SK-N-SH (cell line): ENCODE measurements around the gene SRD5A1. TPM values are rescaled to one million over a fixed set of nuclear protein-coding genes. Genes with fewer than 3 reads are reported as not detected.

Experiments
- CTCF ChIA-PET: fragments of 300-600, 350-600 bp; formaldehyde crosslinking; extraction: SDS; loops from one replicate; lab custom pipeline; 2021; lab: Yijun Ruan, JAX
- POLR2A ChIA-PET: fragments of 350-600 bp; sonication (Branson Sonifier 250); formaldehyde crosslinking; extraction: SDS; loops from one replicate; lab custom pipeline; 2020; ENCODE audit warnings: antibody characterized with exemption, inconsistent platforms; lab: Yijun Ruan, JAX
- DNase-seq: peaks from one replicate; pipeline ENCODE4 v3.0.0; 2012
- H2AFZ ChIP-seq: fragments of 200-600 bp; sonication (generic); 2 replicates; pipeline ENCODE4 v1.8.1; 2016; ENCODE audit warnings: antibody characterized with exemption, mild to moderate bottlenecking, low read depth
- H3F3A ChIP-seq: fragments of 200-600 bp; sonication (generic); replicated peaks from 2 replicates; pipeline ENCODE3; 2016; ENCODE audit warnings: antibody characterized with exemption, mild to moderate bottlenecking; ENCODE audit not compliant: insufficient read depth
- H3K27ac ChIP-seq, 2 experiments: fragments of 200-500 bp in 1 of 2; fragments of 200-600 bp in 1 of 2; sonication (Bioruptor generic) in 1 of 2; sonication (generic), shearing (Covaris generic) in 1 of 2; 2 replicates each; pipeline versions ENCODE4 v1.5.1 to v1.6.1; 2014 to 2016; ENCODE audit warnings: low read depth in 2 of 2, inconsistent platforms in 1 of 2, low read length in 1 of 2, mild to moderate bottlenecking in 1 of 2, mixed read lengths in 1 of 2
- H3K27me3 ChIP-seq: fragments of 200-600 bp; sonication (generic), shearing (Covaris generic); 2 replicates; pipeline ENCODE4 v1.6.1; 2016; ENCODE audit warnings: mixed run types; ENCODE audit not compliant: insufficient read depth
- H3K36me3 ChIP-seq, 2 experiments: fragments of 200-500 bp in 1 of 2; fragments of 200-600 bp in 1 of 2; sonication (Bioruptor generic) in 1 of 2; sonication (generic) in 1 of 2; replicated peaks in 1 of 2; 2 replicates each; pipeline versions ENCODE3 to v1.5.1; 2014 to 2016; ENCODE audit warnings: low read length in 1 of 2, mild to moderate bottlenecking in 1 of 2; ENCODE audit not compliant: insufficient read depth in 2 of 2, control insufficient read depth in 1 of 2
- H3K4me1 ChIP-seq, 2 experiments: fragments of 200-500 bp in 1 of 2; fragments of 200-600 bp in 1 of 2; sonication (Bioruptor generic) in 1 of 2; sonication (generic), shearing (Covaris generic) in 1 of 2; 2 replicates each; pipeline versions ENCODE4 v1.5.1 to v1.6.1; 2014 to 2016; ENCODE audit warnings: low read depth in 1 of 2, low read length in 1 of 2, mixed run types in 1 of 2; ENCODE audit not compliant: insufficient read depth in 2 of 2, control insufficient read depth in 1 of 2
- H3K4me2 ChIP-seq: fragments of 200-600 bp; sonication (generic), shearing (Covaris generic); 2 replicates; pipeline ENCODE4 v1.6.1; 2017; ENCODE audit warnings: mixed run types
- H3K4me3 ChIP-seq, 2 experiments: fragments of 200-500 bp in 1 of 2; fragments of 200-600 bp in 1 of 2; sonication (Bioruptor generic) in 1 of 2; sonication (generic), shearing (Covaris generic) in 1 of 2; 2 replicates each; pipeline versions ENCODE4 v1.5.1 to v1.8.1; 2014 to 2016; ENCODE audit warnings: low read depth in 2 of 2, inconsistent platforms in 1 of 2, low read length in 1 of 2, mild to moderate bottlenecking in 1 of 2, mixed read lengths in 1 of 2, moderate library complexity in 1 of 2
- H3K79me2 ChIP-seq: fragments of 200-600 bp; sonication (generic); 2 replicates; pipeline ENCODE4 v1.8.1; 2017; ENCODE audit warnings: mild to moderate bottlenecking; ENCODE audit not compliant: insufficient read depth
- H3K9ac ChIP-seq: fragments of 200-600 bp; sonication (generic); 2 replicates; pipeline ENCODE4 v1.6.1; 2017; ENCODE audit warnings: mixed run types
- H3K9me2 ChIP-seq: fragments of 200-600 bp; sonication (generic); 2 replicates; pipeline ENCODE4 v1.6.1; 2017; ENCODE audit warnings: mixed run types
- H3K9me3 ChIP-seq: fragments of 200-600 bp; sonication (generic); 2 replicates; pipeline ENCODE4 v1.6.1; 2017; ENCODE audit warnings: mixed run types, mild to moderate bottlenecking, moderate library complexity
- H4K20me1 ChIP-seq: fragments of 200-600 bp; sonication (generic); 2 replicates; pipeline ENCODE4 v1.6.1; 2017; ENCODE audit warnings: mild to moderate bottlenecking, mixed run types; ENCODE audit not compliant: insufficient read depth
- ELF1 ChIP-seq: IDR thresholded peaks from 2 replicates; pipeline ENCODE4 v1.4.0; 2012
- EZH2phosphoT487 ChIP-seq: fragments of 200-600 bp; sonication (generic); IDR thresholded peaks from 2 replicates; pipeline ENCODE4 v1.6.1; 2017; ENCODE audit warnings: low read depth, mixed run types, mild to moderate bottlenecking, antibody characterized with exemption, moderate library complexity, borderline replicate concordance
- FOXJ3 ChIP-seq: sonication (generic); formaldehyde crosslinking; IDR thresholded peaks from 2 replicates; pipeline ENCODE4 v1.5.1; 2020; ENCODE audit warnings: mild to moderate bottlenecking, missing genetic modification reagents
- JUND ChIP-seq: IDR thresholded peaks from 2 replicates; pipeline ENCODE4 v1.4.0; 2012
- MXI1 ChIP-seq: IDR thresholded peaks from 2 replicates; pipeline ENCODE4 v1.6.1; 2012; ENCODE audit warnings: mild to moderate bottlenecking, low read depth, low read length, improper control_type of control experiment
- NFIC ChIP-seq: IDR thresholded peaks from 2 replicates; pipeline ENCODE4 v1.4.0; 2012; ENCODE audit warnings: borderline replicate concordance
- POLR2AphosphoS5 ChIP-seq: IDR thresholded peaks from 2 replicates; pipeline ENCODE4 v1.6.1; 2012; ENCODE audit warnings: low read depth, low read length
- SIN3A ChIP-seq: IDR thresholded peaks from 2 replicates; pipeline ENCODE4 v1.6.1; 2012; ENCODE audit warnings: low read depth, mild to moderate bottlenecking, low read length, moderate library complexity, borderline replicate concordance
- SMC3 ChIP-seq: IDR thresholded peaks from 2 replicates; pipeline ENCODE4 v1.6.1; 2012; ENCODE audit warnings: low read depth, low read length, improper control_type of control experiment
- TCF12 ChIP-seq: IDR thresholded peaks from 2 replicates; pipeline ENCODE4 v1.4.0; 2012
- TEAD4 ChIP-seq: IDR thresholded peaks from 2 replicates; pipeline ENCODE4 v1.4.0; 2012; ENCODE audit warnings: mild to moderate bottlenecking, borderline replicate concordance; ENCODE audit not compliant: insufficient read depth
- WGBS: methylation state at CpG from one replicate; pipeline ENCODE4 v1.1.6; 2017; ENCODE audit warnings: low lambda C conversion rate; 5-methylcytosine and 5-hydroxymethylcytosine counted together
- polyA plus RNA-seq, 3 experiments: library from polyadenylated mRNA; depleted of rRNA; stranded (reverse); fragments of >200 nt; gene quantifications; 2 replicates each; pipeline ENCODE4 v1.2.3, GENCODE V29; 2012
- TF ChIP-seq, protein P1 (sequence below): IDR thresholded peaks from 2 replicates; pipeline ENCODE4 v1.4.0; 2012; ENCODE audit warnings: low read depth, borderline replicate concordance
- TF ChIP-seq, protein P2 (sequence below): fragments of 200-600 bp; sonication (generic); IDR thresholded peaks from 2 replicates; pipeline ENCODE4 v1.6.1; 2017; ENCODE audit warnings: antibody characterized with exemption, mild to moderate bottlenecking, moderate library complexity
- TF ChIP-seq, protein P3 (sequence below): IDR thresholded peaks from 2 replicates; pipeline ENCODE4 v1.4.0; 2012; ENCODE audit warnings: low read depth, borderline replicate concordance
- TF ChIP-seq, protein P4 (sequence below): IDR thresholded peaks from 2 replicates; pipeline ENCODE4; 2012

The SRD5A1 gene
- polyA plus RNA-seq, 1 of the 3 experiments (the other 2 are of a cell fraction), result 24.0 TPM

DNA sequence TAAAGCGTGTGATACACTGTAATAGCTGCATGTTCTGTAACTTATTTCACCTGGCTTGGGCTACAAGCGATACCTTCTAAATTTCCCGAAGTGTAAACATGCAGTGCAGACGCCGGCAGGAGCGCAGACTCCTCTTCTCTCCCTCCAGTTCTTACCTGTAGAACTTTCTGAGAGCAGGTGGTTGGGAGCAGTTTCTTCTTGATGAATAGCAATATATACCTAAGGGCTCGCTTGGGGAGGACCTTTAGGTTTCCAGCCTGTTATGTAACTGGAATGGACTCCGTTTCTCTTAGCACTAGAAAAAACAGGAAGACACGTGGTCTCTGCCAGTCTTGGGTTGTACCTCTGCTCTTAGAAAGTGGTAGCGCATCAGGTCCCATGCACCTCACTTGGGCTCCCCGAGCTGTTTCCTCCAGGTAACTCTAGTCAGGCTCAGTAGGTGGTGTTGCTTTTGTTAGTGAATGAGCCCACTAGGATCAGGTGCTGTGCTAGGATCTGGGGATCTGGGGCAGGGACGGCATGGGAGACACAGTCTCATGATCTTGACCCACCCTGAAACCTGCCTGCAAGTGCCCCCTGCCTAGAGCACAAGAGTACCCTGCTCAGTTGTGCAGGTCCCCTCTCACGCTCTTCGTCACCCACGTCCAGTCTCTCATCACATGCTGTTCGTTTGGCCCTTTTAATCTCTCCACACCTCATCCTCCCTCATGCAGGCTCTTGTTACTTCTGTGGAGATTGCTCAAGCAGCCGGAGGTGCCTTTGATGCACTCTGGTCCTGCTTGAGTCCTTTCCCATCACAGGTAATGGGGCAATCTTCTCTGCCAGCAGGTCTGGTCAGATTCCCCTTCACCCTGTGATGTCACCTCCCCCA lies 82.8 kb downstream of the SRD5A1 start (continued):
- TF ChIP-seq FOXJ3, result no peak
- TF ChIP-seq NFIC, result no peak
- TF ChIP-seq JUND, result no peak
- TF ChIP-seq TCF12, result no peak
- TF ChIP-seq, protein P1, sequence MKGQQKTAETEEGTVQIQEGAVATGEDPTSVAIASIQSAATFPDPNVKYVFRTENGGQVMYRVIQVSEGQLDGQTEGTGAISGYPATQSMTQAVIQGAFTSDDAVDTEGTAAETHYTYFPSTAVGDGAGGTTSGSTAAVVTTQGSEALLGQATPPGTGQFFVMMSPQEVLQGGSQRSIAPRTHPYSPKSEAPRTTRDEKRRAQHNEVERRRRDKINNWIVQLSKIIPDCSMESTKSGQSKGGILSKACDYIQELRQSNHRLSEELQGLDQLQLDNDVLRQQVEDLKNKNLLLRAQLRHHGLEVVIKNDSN, result no peak
- no peak for TF ChIP-seq ELF1

DNA sequence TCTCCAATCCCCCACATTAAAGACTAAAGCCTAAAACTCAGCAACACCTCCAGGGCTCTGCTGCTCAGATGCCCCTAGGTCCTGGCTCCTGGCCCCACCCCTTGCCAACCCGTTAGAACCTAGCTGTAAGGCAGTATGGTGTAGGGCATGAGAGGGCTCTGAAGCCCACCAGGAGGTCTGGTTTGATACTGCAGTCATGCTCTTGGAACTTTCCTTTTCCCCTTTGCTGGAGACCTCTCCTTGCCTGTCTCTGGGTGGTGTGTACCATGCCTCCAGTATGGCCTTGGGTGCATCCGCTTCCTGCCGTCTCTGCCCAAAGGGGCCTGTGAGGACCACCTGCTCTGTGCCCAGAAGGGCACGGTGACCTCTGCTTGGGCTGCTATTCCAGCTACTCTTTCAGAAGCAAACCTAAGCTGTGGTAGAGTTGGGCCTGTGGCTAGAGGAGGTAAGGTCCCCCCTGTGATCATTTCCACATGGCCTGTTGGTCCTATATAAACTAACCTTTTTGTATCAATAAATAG lies 83.4 kb downstream of the SRD5A1 start:
- WGBS, result 76% methylated on average over 4 of the region's 4 CpGs
- Histone ChIP-seq H4K20me1 (peaks cover 71% of the 10 kb centered on the region), H3K9ac (no peak overlapping the region), H3K9me2 (no peaks in the 10 kb centered on the region), H3K4me1 (peaks cover 27 to 52% of the 10 kb centered on the region in 2 experiments), H3K4me3 (peak overlapping the region in 1 of 2 experiments; percentile 95; a peak in 1 of 4 replicates), H3K79me2 (peaks cover 75% of the 10 kb centered on the region), H3K27me3 (no peaks in the 10 kb centered on the region), H3K9me3 (no peaks in the 10 kb centered on the region), H3K27ac (no peak overlapping the region; a peak in 1 of 4 replicates), H2AFZ (no peak overlapping the region), H3K4me2 (peak overlapping the region; percentile 93), H3K36me3 (peaks cover 0 to 8% of the 10 kb centered on the region in 2 experiments), H3F3A (peaks cover 10% of the 10 kb centered on the region)
- no peak for DNase-seq
- ChIA-PET POLR2A (no interaction called here), CTCF (interaction anchor here (1.2 kb wide), 1 partner anchor 13 kb away, joined by 3 read pairs; no protein-coding TSS in a partner anchor)
- TF ChIP-seq, protein P2, sequence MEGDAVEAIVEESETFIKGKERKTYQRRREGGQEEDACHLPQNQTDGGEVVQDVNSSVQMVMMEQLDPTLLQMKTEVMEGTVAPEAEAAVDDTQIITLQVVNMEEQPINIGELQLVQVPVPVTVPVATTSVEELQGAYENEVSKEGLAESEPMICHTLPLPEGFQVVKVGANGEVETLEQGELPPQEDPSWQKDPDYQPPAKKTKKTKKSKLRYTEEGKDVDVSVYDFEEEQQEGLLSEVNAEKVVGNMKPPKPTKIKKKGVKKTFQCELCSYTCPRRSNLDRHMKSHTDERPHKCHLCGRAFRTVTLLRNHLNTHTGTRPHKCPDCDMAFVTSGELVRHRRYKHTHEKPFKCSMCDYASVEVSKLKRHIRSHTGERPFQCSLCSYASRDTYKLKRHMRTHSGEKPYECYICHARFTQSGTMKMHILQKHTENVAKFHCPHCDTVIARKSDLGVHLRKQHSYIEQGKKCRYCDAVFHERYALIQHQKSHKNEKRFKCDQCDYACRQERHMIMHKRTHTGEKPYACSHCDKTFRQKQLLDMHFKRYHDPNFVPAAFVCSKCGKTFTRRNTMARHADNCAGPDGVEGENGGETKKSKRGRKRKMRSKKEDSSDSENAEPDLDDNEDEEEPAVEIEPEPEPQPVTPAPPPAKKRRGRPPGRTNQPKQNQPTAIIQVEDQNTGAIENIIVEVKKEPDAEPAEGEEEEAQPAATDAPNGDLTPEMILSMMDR, result no peak
- TF ChIP-seq MXI1 (no peak), TEAD4 (no peak), EZH2phosphoT487 (no peak), POLR2AphosphoS5 (no peak), SMC3 (no peak), SIN3A (no peak)
- TF ChIP-seq, protein P3, sequence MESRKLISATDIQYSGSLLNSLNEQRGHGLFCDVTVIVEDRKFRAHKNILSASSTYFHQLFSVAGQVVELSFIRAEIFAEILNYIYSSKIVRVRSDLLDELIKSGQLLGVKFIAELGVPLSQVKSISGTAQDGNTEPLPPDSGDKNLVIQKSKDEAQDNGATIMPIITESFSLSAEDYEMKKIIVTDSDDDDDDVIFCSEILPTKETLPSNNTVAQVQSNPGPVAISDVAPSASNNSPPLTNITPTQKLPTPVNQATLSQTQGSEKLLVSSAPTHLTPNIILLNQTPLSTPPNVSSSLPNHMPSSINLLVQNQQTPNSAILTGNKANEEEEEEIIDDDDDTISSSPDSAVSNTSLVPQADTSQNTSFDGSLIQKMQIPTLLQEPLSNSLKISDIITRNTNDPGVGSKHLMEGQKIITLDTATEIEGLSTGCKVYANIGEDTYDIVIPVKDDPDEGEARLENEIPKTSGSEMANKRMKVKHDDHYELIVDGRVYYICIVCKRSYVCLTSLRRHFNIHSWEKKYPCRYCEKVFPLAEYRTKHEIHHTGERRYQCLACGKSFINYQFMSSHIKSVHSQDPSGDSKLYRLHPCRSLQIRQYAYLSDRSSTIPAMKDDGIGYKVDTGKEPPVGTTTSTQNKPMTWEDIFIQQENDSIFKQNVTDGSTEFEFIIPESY, result no peak
- TF ChIP-seq, protein P4, sequence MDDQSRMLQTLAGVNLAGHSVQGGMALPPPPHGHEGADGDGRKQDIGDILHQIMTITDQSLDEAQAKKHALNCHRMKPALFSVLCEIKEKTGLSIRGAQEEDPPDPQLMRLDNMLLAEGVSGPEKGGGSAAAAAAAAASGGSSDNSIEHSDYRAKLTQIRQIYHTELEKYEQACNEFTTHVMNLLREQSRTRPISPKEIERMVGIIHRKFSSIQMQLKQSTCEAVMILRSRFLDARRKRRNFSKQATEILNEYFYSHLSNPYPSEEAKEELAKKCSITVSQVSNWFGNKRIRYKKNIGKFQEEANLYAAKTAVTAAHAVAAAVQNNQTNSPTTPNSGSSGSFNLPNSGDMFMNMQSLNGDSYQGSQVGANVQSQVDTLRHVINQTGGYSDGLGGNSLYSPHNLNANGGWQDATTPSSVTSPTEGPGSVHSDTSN, result no peak
